Adrenal gland (tissue), 5 donors: Measurements from ENCODE around the gene HHAT.

Experiments
- CTCF ChIP-seq, 6 experiments: fragments of 450-650 bp in 4 of 6; fragments of 200-600 bp in 2 of 6; sonication (generic) in 1 of 6; IDR thresholded peaks; 1 replicate in 5 of 6; 2 replicates in 1 of 6; pipeline versions ENCODE4 v1.5.1 to v1.8.0; 2016 to 2021; ENCODE audit warnings: antibody characterized with exemption in 6 of 6, mild to moderate bottlenecking in 2 of 6, moderate library complexity in 1 of 6
- POLR2A ChIP-seq, 2 donors: fragments of 450-650 bp; IDR thresholded peaks; one replicate each; pipeline ENCODE4 v1.6.1; 2017; ENCODE audit warnings: antibody characterized with exemption in 2 of 2, mild to moderate bottlenecking in 2 of 2, moderate library complexity in 1 of 2
- donor health status: DM: no; HTN: no; CAD: no.

GRCh38 chr1:210335001-210335400 is 6.3 kb downstream of the HHAT start:
- TF ChIP-seq CTCF (IDR thresholded peaks at IDR 0.05): no peak
- no peak for TF ChIP-seq POLR2A (IDR thresholded peaks at IDR 0.05)
